ENCODE data around the gene MCF2L.

The MCF2L gene

GRCh38 chr13:113063091-113063491 is 94.1 kb downstream of the MCF2L start:
- no peak for TF ChIP-seq CTCF (conservative IDR thresholded peaks at IDR 0.05; ENCODE audit: low read length)
- no peak for DNase-seq (ENCODE audit: low read depth)
- no peak overlapping the region for H3K4me3 ChIP-seq (ENCODE audit: low read length)

GRCh38 chr13:113064000-113064533 is 95.1 kb downstream of the MCF2L start:
- DNase-seq (ENCODE audit: low read depth): no peak
- no peak overlapping the region for H3K4me3 ChIP-seq (ENCODE audit: low read length)

GRCh38 chr13:113064534-113065405 is 95.8 kb downstream of the MCF2L start:
- H3K4me3 ChIP-seq (ENCODE audit: low read length): no peak overlapping the region
- DNase-seq (ENCODE audit: low read depth): peak; percentile 33
- no peak for TF ChIP-seq CTCF (conservative IDR thresholded peaks at IDR 0.05; ENCODE audit: low read length)

More at GRCh38 chr13:113064000-113064533, 95.1 kb downstream of the MCF2L start:
- TF ChIP-seq CTCF (conservative IDR thresholded peaks at IDR 0.05; ENCODE audit: low read length): no peak

- no peak overlapping the region for H3K4me3 ChIP-seq (ENCODE audit: low read length)
- no peak for DNase-seq (ENCODE audit: low read depth)
- TF ChIP-seq CTCF (conservative IDR thresholded peaks at IDR 0.05; ENCODE audit: low read length): no peak
Measured at GRCh38 chr13:113065406-113066141, 96.6 kb downstream of the MCF2L start.

GRCh38 chr13:113066142-113066455 is 97.1 kb downstream of the MCF2L start:
- H3K4me3 ChIP-seq (ENCODE audit: low read length): no peak overlapping the region
- TF ChIP-seq CTCF (conservative IDR thresholded peaks at IDR 0.05; ENCODE audit: low read length): no peak
- no peak for DNase-seq (ENCODE audit: low read depth)

GRCh38 chr13:113066746-113067145 is 97.7 kb downstream of the MCF2L start:
- no peak overlapping the region for H3K4me3 ChIP-seq (ENCODE audit: low read length)
- TF ChIP-seq CTCF (conservative IDR thresholded peaks at IDR 0.05; ENCODE audit: low read length): no peak
- DNase-seq (ENCODE audit: low read depth): no peak

Data from AG10803 (cell line).